Limb (tissue), 2 donors: ENCODE measurements around the gene PCLO.
A peak's percentile ranks its signal among the peaks of the same experiment; 100 is the strongest.

ENCODE experiments used
- DNase-seq, 2 donors: peaks; one replicate each; pipeline ENCODE4 v3.0.0-alpha.2; 2016; ENCODE audit errors: extremely low spot score in 2 of 2

The PCLO gene

GRCh38 chr7:82841828-82842227 lies 320.9 kb downstream of the PCLO start:
- DNase-seq: no peak

GRCh38 chr7:82840061-82840460 lies 322.6 kb downstream of the PCLO start:
- DNase-seq: no peak

- no peak for DNase-seq
Observed at GRCh38 chr7:82839555-82839954, 323.1 kb downstream of the PCLO start.

GRCh38 chr7:82839063-82839462 lies 323.6 kb downstream of the PCLO start:
- no peak for DNase-seq

GRCh38 chr7:82838314-82838713 lies 324.4 kb downstream of the PCLO start:
- DNase-seq: no peak

GRCh38 chr7:82823073-82823472 lies 339.6 kb downstream of the PCLO start:
- DNase-seq: no peak

- DNase-seq: no peak
Observed at GRCh38 chr7:82821037-82821436, 341.6 kb downstream of the PCLO start.

GRCh38 chr7:82818171-82818570 lies 344.5 kb downstream of the PCLO start:
- DNase-seq: no peak

- DNase-seq: no peak
Observed at GRCh38 chr7:82816272-82816671, 346.4 kb downstream of the PCLO start.

GRCh38 chr7:82810558-82811259 lies 352.0 kb downstream of the PCLO start:
- DNase-seq: peak in 1 of 2 donors; percentile 81

- DNase-seq: no peak
Observed at GRCh38 chr7:82808633-82809032, 354.1 kb downstream of the PCLO start.

GRCh38 chr7:82805527-82805960 lies 357.1 kb downstream of the PCLO start:
- no peak for DNase-seq

- no peak for DNase-seq
Observed at GRCh38 chr7:82803411-82803810, 359.3 kb downstream of the PCLO start.

GRCh38 chr7:82789883-82790609 lies 372.6 kb downstream of the PCLO start:
- DNase-seq: peak in 1 of 2 donors; percentile 8

- DNase-seq: no peak
Observed at GRCh38 chr7:82778021-82778420, 384.7 kb downstream of the PCLO start.

- DNase-seq: no peak
Observed at GRCh38 chr7:82762880-82763279, 399.8 kb downstream of the PCLO start.

GRCh38 chr7:82760831-82761230 lies 401.9 kb downstream of the PCLO start:
- DNase-seq: no peak

GRCh38 chr7:82760074-82760473 lies 402.6 kb downstream of the PCLO start:
- no peak for DNase-seq

- DNase-seq: no peak
Observed at GRCh38 chr7:82755705-82756551, 406.8 kb downstream of the PCLO start.

GRCh38 chr7:82750007-82750406 lies 412.7 kb downstream of the PCLO start:
- no peak for DNase-seq

- DNase-seq: no peak
Observed at GRCh38 chr7:82745820-82746219, 416.9 kb downstream of the PCLO start.

- no peak for DNase-seq
Observed at GRCh38 chr7:82745117-82745516, 417.6 kb downstream of the PCLO start.
